Posterior vena cava (tissue), 2 donors: Measurements from ENCODE around the gene NOL4L. TPM values are rescaled to one million over a fixed set of nuclear protein-coding genes. Genes with fewer than 3 reads are reported as not detected.

Experiments used
- DNase-seq: peaks from one replicate; pipeline ENCODE4 v3.0.0-alpha.2; 2020; ENCODE audit warnings: low spot score
- intact Hi-C, 2 donors: fragments of 100-400 bp; cut with DNase I; formaldehyde crosslinking; loops; one replicate each; pipeline versions ENCODE4 v1.14.1 to v1.14.2; 2022 to 2023
- long read RNA-seq, 2 donors: library from polyadenylated mRNA; unstranded; transcript quantifications; one replicate each; pipeline ENCODE4 v2.0.0, GENCODE V29; 2020 to 2021
- total RNA-seq, 2 donors: library from RNA; stranded (reverse); fragmentation: NEBNext Ultra II Directional; extraction: Animal tissue kit (Norgen Biotek cat#: 25700); gene quantifications; one replicate each; pipeline ENCODE4 v1.2.1, GENCODE V29; 2021
- donor health status: DM: yes; HTN: yes; CAD: no.
- donor health status: DM: yes; HTN: yes; CAD: no.

Gene NOL4L, protein sequence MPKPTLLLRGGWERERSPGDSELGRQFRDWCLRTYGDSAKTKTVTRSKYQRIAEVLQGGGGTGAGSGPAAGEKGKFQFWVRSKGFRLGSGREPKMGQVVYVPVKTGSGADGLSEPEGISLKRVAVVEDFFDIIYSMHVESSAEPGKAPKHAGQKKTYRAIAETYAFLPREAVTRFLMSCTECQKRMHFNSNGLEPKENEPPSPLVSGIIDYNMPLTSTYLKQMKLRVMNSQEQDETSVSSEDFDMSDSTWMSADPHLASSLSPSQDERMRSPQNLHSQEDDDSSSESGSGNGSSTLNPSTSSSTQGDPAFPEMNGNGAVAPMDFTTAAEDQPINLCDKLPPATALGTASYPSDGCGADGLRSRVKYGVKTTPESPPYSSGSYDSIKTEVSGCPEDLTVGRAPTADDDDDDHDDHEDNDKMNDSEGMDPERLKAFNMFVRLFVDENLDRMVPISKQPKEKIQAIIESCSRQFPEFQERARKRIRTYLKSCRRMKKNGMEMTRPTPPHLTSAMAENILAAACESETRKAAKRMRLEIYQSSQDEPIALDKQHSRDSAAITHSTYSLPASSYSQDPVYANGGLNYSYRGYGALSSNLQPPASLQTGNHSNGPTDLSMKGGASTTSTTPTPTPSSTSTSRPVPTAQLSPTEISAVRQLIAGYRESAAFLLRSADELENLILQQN
- total RNA-seq, result 10 to 100 TPM in 1 of 2 donors, 1 to 10 TPM in 1; 9.3 to 12.0 TPM
- long read RNA-seq, donor 1, partial matches to known transcripts, result 0 of 3 reads
- long read RNA-seq, donor 1, other reads (novel, unspliced or antisense), result 3 of 3 reads
- long read RNA-seq, donor 2, partial matches to known transcripts, result 1 of 6 reads
- long read RNA-seq, donor 2, other reads (novel, unspliced or antisense), result 5 of 6 reads

DNA sequence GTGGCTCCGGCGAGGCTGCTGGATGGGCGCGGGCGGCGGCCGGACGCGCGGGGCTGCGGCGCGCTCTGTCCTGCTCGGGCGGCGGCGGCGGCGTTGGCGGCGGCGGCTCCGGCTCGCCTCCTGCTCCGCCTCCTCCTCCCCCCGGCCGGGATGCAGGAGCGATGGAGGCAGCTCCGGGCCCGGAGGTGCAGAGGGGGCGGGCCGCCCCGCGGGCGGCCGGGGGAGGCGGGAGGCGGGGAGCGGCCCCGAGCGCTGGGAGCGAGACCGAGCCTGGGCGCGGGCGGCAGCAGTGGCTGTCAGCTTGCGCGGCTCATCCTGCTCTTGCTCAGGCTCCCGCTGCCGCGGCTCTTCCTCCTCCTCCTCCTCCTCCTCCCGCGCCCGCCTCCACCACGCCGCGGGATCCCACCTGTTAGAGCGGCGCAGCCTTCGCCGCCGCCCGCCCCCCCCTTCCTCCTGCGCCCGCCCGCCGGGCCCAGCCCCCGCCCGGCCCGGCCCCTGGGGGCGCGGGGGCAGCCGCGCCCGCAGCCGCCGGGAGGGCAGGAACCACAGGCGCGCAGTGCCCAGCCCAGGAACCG lies at the start of gene NOL4L:
Gene NOL4L (minus strand): TSS at position 323 of the 575 bp plus-strand sequence. CDS start 443 bp downstream, outside the sequence.
- intact Hi-C loops, result no loop called here
- no peak for DNase-seq

DNA sequence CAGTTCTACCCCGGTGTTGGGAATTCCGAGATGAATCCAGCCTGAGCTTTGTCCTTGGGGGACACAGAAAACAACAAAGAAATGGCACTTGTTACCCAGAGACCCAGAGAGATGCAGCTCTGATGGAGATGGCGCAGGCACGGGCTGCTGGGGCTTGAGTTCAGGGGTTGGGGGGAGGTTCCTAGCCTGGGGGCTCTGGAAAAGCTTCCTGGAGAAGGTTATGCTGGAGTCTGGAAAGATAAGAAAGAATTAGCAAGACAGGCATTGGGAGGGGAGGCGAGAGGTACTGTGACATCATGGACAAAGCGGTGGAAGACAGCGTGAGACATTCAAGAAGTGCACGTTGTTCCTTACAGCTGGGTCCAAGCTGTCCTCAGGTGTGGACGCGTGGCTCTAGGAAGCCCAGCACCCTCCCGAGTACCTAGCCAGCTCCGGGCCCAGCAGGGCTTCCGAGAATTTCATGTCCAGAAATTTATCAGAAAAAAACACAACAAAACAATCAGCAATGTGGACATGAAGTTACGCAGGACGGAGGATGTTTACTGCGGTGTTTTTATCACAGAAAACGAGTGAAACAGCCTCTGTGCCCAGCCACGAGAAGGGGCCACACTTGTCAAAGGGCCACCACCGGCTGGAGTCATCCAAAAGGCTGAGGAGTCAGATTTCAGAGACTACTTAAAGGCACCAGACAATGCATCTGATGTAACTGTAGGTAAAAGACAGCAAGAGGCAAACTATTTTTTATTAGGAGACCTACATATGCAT lies 49.1 kb upstream of the NOL4L start:
- intact Hi-C loops, result no loop called here
- no peak for DNase-seq

DNA sequence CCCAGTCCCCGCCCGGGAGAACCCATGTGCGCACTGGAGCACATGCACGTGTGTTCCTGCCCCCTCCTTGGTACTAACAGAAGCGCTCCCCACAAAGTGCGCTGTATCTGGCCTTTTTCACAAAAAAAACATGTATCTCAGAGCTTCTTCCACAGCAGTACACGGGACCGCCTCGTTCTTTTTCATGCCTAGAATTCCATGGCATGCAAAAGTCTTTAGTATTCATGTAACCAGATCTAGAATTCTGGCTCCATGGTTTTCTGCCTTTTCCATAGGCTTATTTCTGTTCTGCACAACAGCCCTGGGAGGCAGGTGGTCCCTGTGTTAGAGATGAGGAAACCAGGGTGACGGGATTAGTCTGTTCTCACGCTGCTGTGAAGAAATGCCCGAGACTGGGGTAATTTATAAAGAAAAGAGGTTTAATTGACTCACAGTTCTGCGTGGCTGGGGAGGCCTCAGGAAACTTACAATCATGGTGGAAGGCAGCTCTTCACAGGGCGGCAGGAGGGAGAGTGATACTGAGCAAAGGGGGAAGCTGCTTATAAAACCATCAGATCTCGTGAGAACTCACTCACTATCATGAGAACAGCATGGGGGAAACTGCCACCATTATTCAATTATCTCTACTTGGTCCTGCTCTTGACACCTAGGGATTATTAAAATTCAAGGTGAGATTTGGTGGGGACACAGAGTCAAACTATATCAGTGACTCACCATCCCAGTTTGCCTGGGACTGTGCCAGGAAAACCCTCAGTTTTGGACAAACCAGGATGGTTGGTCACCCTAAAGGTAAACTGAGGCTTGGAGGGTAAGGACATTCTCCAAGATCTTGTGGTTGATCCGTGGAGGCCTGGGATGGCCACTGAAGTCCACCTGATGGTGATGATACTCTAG lies 47.6 kb upstream of the NOL4L start:
- DNase-seq, result no peak
- intact Hi-C loops, result no loop called here

DNA sequence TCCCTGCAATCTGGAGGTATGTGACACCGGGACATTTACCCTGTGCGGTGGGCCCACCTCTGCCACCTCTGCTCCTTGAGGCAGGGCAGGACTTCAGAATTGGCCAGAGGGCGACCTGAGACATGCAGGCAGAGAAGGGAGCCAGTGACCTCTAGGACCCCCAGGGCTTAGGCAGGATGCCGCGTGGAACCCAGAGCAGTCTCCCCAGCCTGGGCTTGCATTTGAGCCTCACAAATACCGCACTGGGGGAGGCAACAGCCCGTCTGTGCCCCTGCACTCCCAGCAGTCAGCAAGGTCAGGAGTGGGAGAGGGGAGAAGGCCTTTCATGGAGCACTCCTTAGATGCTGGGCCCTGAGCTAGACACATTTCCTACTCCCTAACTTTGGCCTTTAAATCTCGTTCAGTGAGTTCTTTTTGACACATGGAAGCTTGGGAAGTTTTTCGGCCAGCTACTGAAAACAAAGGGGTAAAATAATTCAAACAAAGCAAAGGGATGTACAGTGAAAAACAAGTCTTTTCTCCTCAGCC lies 46.9 kb upstream of the NOL4L start:
- no peak for DNase-seq
- intact Hi-C loops, result no loop called here

DNA sequence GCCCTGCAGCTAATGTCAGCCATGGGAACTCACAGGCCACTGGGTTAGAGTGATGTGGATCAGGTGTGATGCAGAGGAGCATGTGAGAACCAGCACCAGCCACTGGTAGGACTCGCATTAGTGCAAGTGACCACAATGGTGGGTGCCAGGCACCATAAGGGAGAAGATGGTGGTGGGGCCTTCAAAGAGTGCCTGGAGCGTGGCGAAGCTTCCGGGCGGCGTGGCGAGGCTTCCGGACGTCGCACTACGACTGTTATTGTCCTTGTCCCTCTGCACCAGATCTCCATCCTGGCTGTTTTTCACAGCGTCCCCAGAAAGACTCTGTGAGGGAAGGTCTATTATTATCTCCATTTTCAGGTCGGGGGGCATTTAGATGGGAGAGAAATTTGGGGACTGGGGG lies 44.7 kb upstream of the NOL4L start:
- intact Hi-C loops, result no loop called here
- DNase-seq, result no peak

DNA sequence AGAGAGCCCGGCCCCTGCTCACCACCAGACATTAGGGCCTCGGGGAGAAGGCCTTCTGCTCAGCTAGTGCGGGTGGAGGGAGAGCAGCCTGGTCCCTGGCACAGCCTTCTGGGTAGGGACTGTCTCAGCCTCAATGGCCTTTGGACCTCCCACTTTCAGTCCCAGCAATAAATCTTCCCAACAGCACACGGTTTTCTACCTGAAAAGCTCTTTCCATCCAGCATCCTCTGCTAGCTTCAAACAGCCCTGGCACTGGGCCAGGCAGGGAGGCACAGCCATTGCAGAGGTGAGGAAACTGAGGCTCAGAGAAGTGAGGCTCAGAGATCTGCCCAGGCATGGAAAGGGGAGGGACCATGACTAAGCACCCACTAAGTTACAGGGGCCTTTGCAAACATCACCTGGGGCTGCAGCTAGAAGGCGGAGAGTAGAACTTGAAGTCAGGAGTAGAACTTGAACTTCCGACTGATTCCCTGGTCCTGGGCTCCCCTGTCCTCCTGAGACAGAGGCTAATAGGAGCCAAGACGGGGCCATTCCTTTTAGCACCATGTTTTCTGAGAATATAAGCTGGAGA lies 43.9 kb upstream of the NOL4L start:
- intact Hi-C loops, result no loop called here
- no peak for DNase-seq

DNA sequence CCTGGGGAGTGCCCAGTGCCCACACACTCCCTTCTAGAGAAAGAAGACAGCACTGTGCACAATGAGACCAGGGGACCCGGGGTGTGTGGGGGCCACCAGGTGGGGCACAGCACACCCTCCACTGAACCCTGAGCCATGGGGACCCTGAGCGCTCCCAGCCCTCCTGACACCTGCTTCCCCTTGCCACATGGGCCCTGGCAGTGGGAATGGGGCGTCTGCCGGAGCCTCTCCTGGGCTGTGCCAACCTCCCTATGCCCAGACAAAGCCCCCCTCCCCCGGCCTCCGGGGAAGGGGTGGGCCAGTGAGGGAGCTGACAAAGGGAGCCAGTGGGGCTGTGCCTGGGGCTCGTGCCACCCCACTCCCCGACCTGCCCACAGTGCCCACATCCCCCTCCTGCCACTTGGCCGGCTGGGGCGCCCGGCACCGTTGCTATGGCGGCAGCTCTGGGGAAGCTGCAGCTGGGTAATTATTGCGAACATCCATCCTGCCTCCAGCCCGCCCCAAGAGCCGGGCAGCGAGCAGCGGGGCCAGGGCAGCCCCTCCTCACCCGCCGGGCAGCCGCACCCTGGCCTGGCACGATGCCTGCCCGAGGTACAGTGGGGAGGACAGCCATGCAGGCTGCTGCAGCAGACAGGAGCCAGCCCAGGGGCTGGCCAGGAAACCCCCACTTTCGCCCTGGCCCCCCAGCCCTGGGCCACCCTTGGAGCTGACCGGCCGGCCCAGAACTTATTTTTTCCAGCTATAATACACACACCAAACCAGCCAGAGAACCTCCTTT lies 41.9 kb upstream of the NOL4L start:
- no peak for DNase-seq
- intact Hi-C loops, result no loop called here

DNA sequence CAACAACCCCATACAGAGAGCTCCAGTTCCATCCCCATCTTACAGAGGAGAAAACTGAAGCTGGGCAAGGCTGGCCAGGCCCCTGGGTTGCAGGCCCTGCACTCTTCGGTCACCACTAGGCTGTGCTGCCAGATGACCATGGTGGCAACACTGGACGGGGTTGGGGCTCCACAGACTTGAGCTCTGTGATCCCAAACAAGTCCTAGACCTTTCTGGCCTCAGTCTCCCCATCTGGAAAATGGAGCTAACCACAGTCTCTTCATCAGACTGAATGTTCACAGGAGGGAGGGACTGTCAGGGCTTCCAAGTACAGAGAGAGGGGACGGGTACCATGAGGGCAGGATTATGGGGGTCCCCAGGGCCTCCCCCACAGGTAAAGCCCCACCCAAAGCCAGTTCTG lies 41.3 kb upstream of the NOL4L start:
- DNase-seq, result no peak
- intact Hi-C loops, result no loop called here

DNA sequence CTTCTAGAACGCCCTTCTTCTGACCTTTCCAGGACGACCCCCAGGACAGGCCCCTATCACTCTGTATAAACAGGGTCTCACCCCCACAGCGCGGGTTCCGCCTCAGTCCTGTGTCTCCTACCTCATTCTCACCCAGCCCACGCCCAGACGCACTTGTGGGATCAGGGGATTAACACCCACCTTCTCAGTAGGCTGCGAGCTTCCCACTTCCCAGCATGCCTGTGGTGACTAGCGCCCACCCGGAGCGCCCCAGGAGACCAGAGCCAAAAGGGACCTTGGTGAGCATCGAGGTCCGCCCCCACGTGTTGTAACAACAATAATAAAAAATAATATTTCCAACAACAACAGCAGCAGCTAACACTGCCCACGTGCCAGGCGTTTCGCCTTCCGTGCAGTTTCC lies 40.9 kb upstream of the NOL4L start:
- intact Hi-C loops, result no loop called here
- DNase-seq, result no peak

DNA sequence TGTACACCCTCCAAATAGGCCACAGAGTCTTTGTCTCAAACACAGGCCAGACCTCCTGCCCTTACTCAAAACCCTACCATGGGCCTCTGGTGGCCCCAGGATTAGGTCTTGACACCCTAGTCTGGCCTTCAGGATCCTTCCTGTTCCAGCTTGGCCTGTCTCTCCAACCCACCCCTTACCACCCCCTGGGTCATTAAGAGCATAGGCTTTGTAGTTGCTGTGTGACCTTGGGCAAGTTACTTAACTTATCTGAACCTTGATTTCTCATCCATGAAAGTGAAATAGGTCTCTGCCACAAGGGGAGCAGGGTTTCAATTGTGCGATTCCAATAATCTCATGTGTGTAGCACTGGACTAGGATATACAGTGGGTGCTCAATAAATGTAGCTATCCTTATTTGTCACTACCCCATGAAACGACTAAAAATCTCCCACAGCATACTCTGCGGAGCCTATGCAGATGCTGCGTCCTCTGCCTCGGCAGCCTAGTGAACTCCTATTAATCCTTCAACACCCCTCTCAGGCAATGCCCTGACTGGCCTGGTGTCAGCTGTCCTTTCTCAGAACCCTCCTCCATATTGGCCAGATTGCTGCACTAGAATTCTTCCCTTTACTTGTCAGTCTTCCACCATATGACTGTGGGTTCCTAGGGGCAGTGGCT lies 39.7 kb upstream of the NOL4L start:
- intact Hi-C loops, result no loop called here

DNA sequence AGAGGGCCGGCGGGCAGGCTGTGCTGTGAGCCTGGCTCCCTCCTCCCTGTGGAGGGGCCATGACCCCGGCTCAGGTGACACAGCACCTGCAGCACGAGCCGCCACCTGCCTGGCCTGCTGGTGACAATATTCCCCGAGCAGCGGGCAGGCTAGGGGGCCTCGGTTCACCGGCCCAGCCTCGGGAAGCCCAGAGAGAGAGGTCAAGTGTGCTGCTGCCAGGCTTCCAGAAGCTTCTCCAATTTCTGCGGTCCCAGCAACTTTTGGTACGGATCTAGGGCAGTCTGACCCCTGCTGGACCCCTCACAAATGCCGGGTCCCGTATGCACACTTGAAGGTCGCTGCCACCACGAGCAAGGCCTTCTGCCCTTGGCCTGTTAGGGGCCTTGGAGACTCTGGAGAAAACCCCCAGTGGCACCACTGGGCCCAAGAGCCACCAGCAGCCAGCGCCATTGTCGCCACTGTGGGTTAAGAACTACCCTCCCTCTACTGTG lies 38.6 kb upstream of the NOL4L start:
- intact Hi-C loops, result no loop called here

More for the DNA sequence above, 39.7 kb upstream of the NOL4L start:
- DNase-seq, result no peak

DNA sequence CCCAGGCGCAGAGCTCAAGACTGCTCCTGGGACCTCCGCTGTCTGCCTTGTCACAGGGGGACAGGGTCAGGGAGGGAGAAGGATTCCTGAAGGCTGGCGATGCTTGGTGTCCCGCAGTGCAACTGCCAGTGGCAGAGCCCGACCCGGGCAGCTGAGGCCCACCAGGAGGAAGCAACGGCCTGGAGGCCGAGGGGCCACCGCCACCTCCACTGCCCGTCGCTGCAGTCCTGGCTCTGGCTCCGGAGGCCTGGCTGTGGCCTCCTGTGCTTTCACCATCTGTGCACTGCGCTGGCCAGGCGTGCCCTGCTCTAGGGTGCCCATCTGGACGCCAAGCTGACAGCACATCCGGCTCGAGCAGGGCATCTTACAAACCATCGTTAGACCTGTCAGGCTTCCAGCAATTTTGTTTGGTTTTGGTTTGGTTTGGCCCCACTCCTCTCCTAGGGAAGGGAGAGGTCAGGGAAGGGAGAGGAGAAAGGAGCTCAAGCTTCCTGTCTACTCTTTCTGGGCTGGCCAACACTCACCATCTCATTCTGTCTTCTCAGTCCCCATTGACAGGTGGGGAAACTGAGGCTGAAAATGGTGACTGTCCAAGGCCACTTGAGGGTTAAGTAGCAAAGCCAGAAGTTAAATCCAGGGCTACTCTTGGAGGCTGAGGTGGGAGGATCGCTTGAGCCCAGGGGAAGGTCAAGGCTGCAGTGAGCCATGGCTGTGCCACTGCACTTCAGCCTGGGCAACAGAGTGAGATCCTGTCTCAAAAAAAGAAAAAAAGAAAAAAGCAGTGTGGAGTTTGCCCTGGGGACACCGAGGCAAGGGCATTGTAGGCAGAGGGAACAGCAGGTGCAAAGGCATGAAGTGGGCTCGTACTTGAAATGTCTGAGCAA lies 37.7 kb upstream of the NOL4L start:
- DNase-seq, result no peak
- intact Hi-C loops, result no loop called here

More for the DNA sequence above, 38.6 kb upstream of the NOL4L start:
- DNase-seq, result no peak

DNA sequence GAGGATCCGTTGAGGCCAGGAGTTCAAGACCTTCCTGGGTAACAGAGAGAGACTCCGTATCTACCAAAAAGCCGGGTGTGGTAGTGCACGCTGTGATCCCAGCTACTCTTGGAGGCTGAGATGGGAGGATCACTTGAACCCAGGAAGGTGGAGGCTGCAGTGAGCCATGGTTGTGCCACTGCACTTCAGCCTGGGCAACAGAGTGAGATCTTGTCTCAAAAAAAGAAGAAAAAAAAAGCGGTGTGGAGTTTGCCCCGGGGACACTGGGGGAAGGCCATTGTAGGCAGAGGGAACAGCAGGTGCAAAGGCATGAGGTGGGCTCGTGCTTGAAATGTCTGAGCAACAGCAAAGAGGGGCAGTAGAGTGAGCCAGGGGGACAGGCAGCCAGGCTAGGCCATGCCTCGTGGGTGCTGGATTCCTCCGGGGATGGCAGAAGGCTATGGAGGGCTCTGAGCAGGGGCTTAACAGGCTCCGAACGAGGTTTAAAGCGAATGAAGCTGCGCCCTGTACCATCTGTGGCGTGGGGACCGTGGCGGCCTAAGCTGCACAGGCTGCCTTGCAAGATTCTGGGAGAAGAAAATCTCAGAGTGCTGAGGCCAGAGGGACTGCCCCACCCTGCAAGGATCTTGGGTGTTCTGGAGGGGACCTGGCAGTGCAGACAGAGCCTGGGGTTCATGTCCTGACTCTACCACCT lies 36.9 kb upstream of the NOL4L start:
- DNase-seq, result no peak
- intact Hi-C loops, result no loop called here

DNA sequence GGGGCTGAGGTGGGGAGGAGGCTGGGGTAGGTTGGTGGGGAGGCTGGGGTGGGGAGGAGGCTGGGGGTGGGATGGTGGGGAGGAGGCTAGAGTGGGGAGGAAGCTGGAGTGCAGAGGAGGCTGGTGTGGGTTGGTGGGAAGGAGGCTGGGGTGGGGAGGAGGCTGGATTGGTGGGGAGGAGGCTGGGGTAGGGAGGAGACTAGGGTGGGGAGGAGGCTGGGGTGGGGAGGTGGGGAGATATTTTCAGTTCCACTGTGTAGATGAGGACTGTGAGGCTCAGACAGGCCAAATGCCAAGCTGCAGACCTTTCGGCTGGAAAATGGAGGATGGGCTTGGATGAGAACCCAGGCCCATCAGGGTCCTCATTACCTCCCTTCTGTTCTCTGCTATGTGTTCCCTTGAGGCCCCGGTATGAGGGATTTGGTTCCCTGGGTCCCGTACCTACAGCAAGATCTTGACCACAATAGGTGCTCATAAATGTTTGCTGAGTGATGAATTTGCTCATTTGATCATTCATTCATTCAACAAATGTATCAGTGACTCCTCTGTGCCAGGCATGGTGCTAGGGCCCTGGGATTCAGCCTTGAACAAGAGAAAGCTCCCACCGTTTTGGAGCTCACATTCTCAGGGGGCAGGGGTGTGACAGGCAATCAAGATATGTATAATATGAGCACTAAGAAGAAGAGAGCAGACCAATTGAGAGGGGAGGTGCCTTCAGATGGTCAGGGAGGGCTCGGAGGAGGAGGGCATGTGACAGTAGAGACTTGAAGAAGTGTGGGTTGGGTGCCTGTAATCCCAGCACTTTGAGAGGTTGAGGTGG lies 36.1 kb upstream of the NOL4L start:
- intact Hi-C loops, result no loop called here
- DNase-seq, result no peak
